NCI-H1417 treated with DMSO at 0.1 percent for 48 hours (cell line): Measurements from ENCODE around the gene CAMTA1.

Experiments
- DNase-seq: peaks from one replicate; lab custom pipeline; 2025; lab: John Stamatoyannopoulos, UW

Gene CAMTA1

DNA sequence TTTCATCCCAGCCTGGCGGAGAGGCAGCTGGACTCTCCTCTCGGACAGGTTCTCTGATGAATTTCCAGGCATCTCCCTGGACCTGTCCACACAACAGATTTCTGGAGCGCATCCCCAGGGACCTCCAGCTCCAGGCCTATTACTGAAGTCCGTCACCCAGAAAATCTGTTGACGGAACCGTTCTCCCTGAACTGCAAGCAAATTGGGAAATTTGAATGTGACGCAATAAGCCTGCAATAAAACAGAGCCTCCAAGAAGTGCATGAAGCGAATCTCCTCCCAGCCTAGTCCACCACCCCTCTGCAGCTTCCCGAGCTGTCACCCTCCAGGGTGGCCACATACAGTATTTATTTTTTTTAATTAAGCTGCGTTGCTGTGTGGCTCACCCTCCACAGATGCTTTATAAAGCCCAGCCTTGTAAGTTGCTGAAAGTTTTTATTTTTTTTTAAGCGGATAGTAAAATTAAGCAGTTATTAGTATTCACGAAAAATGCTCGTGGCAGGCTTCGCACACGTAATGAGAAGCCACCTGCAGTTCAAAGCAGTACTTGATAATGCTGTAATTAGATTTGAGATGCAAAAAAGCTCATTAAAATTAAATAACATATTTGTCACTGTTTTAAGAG lies 173.3 kb downstream of the CAMTA1 start:
- no peak for DNase-seq

DNA sequence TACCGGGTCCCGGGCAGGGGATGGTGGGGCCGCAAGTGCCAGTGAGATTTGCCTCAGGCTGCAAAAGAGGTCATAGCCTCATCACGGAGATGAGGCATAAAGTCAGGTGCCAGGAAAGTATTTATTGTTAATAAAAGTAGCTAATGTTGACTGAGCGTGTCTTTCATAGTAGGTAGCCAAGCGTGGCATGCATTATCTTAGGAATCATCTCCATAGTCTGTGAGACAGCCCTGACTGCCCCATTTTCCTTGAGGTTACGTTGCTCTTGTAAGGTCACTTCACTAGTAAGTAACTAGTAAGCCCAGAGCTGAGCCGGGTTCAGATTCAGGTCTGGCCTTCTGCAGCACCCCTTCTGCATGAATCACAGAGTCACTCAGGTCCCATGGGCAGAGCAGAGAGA lies 174.2 kb downstream of the CAMTA1 start:
- no peak for DNase-seq

DNA sequence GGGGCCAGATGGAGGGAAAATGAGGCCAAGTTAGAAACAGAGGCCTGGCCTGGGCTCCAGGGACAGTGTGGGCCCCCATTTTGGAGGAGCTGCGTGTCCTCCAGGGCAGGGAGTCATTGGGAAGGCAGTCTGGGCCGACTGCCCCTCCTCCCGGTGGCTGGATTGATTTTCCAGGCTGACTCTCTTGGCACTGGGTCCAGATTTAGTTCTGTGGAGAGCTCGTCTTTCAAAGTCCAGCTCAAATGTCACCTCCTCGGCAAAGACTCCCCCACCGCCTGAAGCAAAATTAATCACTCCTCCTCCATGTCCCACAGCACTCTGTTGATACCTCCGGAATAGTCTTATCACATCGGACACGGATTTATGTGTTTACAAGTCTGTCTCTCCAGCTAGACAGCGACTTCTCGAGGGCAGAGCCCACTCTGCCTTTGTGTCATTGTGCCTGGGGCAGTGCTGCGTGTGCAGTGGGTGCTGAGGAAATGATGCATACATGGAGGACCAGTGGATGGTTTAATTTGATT lies 175.1 kb downstream of the CAMTA1 start:
- DNase-seq = no peak

DNA sequence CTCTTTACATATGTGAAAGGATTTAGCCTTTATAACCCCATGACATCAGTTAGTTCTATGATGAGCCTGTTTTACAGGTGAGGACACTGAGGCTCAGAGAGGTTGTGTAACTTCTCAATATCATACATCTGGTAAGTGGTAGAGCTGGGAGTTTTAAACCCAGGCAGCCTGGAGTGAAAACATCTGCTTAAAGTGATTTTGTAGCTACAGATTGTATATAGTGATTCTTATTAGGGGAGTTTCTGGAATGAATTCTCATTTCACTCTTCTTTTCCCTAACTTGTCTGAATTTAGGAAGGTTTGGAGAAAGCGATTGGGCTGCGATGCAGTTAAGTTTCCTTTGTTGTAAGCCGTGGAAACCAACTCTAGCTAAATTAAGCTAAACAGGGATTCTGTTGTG lies 175.6 kb downstream of the CAMTA1 start:
- no peak for DNase-seq

DNA sequence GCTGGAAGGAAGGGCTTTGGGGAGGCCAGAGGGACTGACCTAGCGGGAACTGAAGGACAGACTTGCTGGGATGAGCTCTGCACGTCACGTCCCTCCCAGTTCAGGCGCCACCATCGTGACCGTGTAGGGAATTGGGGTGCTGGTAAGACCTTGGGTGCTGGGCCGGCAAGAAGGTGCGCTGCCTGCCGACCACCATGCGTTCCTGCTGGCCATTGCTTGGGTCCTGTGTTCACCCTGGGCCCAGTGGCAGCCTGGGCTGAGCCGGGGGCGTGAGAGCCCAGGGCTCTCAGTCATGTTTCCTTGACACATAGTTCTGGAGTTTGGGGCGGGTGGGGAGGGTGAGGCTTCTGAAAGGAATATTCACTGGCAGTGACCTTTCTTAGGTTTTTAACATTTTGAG lies 176.0 kb downstream of the CAMTA1 start:
- no peak for DNase-seq

DNA sequence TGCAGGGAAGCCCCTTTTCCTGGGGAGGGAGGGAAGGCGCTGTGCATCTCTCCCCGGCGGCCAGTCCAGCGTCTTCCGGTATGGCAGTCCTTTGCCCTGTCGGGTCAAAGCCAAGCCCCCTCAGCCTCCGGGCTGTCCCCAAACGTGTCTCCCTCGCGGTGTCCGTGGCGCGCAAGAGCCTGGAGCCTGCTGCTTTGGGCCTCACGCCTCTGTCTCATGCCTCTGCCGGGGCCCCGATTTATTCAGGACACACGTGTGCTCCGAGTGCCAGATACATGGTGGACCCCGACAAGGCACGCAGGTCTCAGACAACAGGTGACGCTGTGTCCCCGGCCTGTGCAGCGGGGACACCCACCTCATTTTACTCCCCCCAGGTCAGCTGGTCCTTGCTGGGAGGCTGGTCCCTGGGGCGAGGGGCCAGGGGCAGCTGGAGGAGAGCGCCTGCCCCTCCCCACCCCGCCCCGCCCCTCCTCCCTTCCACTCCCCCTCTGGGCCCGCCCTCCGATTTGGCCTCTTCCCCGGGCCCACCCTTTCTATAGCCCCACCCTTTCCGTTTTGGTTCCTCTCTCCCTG lies 176.7 kb downstream of the CAMTA1 start:
- no peak for DNase-seq

DNA sequence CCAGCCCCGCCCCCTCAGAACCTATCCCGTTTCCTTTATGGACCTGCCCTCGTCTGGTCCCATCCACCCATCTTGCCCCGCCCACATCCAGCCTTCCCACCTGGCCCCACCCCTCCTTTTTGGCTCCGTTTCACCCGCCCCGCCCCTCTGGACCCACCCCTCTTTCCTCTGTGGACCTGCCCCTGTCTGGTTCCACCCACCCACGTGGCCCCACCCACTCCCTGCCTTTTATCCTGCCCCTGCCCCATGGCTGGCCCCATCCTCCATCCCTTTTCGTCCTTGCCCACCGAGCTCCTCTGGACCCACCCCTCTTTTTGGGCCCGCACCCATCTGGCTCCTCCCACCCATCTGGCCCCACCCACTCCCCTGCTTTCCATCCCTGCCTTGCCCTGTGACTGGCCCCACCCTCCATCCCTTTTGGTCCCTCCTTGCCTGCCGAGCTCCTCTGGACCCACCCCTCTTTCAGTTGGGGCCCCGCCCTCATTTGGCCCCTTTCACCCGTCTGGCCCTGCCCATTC lies 177.3 kb downstream of the CAMTA1 start:
- peak; percentile 74 for DNase-seq

DNA sequence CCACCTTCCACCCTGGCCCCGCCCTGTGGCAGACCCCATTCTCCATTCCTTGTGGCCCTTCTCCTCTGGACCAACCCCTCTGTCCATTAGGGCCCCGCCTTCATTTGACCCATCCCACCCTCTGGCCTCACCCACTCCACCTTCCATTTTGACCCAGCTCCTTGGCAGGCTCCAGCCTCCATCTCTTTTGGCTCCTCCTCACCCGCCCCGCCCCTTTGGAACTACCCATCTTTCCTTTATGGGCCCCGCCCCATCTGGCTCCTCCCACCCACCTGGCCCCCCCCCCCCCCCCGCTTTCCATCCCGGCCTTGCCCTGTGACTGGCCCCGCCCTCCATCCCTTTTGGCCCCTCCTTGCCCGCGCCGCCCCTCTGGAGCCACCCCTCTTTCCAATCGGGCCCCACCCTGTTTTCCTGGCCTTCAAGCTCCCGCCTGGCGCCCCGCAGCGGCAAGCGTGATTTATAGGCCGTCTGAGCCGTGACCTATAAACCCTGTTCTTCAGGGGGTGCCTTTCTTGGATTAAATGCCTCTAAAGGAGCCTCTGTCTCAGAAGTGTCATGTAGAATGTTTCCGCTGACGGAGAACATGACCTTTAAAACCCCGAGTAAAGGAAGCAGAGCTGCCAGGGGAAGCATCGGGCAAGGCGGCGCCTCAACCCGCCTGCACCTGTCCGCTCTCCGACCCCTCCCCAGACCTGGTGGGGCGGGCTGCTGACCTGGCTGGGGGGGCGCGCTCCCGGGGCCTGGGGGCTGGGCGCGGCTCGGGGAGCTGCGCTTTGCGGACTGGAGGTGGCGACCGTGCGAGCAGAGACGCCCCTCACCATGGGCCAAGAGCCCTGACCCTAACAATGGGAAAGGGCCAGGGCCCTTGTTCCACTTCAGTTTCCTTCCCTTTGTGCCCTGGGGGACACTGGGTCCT lies 178.0 kb downstream of the CAMTA1 start:
- peak; percentile 74 for DNase-seq

DNA sequence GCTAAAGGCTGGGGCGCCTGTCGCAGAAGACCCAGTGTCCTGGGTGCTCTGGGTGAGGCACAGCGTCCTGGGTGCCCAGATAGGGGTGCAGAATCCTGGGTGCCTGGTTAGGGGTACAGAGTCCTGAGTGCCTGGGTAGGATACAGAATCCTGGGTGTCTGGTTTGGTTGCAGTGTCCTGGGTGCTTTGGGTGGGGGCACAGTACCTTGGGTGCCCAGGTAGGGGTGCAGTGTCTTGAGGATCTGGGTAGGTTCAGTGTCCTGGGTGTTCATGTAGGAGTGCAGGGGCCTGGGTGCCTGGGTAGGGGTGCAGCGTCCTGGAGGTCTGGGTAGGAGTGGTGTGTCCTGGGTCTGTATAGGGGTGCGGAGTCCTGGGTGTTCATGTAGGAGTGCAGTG lies 178.7 kb downstream of the CAMTA1 start:
- no peak for DNase-seq

DNA sequence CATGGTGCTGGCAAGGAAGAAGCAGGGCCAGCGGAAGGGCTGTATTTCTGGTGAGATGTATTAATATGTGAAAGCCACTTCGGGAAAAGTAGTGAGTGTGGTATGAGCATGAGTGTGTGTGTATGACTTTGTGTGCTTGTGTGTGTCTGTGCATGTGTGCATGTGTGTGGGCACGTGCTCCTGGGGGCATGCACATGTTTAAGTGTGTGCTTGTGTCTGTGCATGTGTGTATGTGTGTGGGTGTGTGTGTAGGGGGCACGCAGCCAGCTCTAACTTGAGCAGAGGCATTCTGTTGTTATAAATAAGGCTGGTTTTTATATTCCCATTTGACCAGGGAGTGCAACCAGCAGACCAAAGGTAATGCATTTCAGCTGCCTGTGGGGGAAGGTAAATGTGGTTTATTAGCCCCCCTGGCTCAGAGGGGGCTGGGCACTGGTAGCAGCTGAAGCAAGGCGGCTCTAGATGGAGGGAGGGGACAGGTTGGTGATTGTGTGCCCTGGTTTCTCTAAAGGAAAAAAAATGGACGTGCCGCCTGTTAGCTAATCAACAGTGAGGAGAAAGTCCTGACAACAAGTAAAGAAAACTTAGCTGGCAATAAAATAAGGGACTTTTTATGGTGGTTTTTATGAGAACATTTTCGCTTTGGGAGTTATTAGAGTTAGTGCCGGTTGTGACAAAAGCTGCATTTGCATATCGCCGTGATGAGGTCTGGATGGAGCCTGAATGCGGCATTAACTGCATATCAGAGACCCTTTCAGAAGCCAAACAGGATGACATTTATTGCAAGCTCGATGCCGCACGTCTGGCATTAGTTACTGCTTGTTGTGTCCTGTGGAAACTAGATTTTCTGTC lies 180.1 kb downstream of the CAMTA1 start:
- no peak for DNase-seq

DNA sequence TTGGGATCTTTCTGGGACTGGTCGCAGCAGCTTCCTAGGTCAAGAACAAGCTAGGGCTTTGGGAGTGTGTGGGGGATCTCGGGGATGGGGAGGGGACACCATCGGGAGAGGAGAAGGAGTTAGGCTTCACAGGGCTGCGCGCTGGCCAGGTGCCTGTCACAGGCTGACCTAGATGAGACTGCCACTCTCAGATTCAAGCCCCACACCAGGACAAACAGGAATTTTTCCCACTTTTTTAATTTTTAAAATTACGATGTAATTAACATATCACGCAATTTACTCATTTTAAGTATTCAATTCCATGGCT lies 180.6 kb downstream of the CAMTA1 start:
- DNase-seq = no peak

DNA sequence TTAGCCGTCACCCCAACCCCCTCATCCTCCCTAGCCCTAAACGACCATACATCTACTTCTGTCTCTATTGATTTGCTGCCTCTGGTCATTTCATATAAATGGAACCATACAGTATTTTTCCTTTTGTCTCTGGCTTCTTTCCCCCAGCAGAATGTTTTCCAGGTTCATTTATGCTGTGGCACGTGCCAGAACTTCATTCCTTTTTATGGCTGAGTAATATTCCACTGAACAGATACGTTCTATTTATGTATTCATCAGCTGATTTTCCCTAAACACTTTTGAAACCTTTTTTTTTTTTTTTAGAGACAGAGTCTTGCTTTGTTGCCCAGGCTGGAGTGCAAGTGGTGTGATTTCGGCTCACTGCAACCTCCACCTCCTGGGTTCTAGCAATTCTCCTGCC lies 181.1 kb downstream of the CAMTA1 start:
- DNase-seq = no peak

DNA sequence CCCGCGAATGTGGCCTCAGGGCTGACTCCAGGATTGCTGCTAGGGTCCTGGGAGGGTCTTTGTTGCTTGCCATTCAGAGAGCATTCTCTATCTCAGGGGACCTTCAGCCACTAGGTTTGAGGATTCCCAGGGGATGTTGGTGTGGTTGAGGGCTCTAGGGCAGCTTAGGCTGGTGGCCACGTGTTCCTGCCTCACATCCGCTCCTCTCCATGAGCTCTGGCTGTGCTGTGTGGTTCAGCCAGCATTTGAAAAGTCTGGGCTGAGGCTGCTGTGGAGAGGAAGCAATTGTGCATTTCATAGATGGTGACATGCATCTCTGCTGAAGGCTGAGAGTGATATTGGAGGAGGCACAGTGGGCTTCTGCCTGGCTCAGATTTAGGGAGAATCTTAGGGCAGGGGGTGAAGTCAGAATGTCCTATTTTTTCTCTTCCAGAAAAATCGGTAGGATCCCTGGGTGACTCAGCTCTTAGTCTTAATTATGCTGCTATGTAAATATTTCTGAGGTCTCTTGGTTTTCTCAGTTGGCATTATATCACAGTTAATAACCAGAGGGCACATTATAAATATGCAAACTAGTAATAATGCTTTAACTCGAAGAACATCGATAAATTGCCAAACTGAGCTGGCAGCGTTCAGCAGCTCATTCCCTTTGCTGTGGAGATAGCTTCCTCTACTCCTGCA lies 182.3 kb downstream of the CAMTA1 start:
- DNase-seq = no peak

DNA sequence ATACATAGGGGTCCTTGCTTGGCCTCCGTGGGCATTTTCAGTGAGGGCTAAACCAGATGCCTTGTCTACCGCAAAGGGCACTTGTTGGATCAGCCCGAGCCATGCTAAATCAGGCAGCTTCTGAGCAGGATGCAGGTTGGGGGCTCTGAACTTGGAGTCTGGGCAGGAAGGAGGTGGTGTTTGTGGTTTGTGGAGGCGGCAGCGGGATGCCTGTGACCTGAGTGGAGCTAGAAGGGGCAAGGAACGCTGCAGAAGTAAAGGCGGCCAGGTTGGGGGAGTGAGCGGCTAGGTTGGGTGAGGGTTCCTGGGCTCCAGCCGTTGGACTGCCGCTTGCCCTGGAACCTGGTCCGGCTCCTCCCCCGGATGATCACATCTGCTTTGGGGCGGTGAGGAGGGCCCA lies 183.9 kb downstream of the CAMTA1 start:
- DNase-seq = no peak

DNA sequence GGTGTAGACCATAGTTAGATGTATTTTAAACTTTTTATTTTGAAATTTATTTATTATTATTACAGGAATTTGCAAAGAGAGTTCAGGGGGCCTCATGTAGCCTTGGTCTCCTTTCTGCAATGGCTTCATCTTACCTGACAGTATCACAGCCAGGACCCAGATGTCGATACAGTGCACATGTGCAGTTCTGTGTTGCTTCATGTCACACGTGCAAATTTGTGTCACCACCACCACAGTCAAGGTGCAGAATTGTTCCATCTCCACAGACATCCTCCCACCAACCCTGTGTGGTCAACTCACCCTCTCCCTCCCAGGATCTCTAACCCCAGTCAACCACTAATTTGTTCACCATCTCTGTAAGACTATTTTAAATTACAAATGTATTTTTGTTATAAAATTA lies 184.5 kb downstream of the CAMTA1 start:
- DNase-seq = no peak

DNA sequence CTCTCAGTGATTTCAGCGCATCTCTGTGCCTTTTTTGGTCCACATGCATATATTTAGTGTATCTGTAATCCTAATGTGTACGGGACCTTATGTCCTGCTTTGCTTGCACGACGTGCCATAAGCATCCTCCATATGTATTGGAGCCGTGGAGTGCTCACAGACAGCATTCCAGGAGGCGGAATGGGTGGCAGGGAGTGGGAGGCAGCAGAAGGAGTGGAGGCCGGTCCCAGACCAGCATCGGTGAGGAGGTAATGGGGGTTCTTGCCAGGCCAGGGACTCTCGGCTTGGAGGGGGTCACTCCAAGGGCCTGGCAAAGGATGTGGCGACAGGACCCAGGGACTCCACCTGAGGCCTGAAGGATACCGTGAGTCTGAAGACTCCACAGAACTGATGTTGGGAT lies 185.0 kb downstream of the CAMTA1 start:
- DNase-seq = no peak

DNA sequence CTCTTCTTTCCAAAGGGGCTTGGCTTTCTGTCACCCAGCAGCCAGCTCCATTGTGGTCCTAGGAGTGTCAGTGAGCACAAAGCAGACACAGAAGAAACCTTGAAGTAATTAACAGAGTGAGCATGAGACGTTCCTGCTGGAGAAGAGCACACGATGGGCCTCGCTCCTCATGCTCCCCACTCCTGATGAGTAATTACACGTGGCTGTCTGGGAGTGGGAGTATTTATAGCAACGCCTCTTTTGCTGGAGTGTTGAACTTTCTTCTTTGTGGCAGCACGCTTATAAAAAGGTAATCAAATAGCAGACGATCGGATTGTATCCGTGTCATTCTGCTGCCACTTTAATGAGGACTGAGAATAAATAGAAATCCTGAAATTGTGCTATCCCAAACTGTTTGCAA lies 185.8 kb downstream of the CAMTA1 start:
- DNase-seq = no peak

DNA sequence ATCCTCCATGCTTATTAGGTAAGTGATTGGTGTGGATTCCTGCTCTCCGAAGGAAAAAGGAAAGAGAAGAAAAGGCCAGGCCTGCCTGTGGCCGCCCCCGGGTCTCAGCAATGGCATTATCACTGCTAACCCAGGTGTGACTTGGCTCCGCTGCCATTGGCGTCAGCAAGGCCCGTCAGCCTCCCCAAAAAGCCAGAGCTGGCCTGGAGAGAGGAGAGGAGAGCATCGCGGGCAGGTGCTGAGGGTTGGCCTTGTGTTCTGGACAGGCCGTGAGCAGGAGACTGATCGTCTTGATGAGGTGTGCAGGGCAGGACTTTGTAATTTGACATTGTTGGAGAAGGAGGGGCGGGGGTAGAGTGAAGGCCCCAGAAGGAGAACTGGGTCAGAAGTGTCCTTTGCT lies 186.4 kb downstream of the CAMTA1 start:
- DNase-seq = no peak

DNA sequence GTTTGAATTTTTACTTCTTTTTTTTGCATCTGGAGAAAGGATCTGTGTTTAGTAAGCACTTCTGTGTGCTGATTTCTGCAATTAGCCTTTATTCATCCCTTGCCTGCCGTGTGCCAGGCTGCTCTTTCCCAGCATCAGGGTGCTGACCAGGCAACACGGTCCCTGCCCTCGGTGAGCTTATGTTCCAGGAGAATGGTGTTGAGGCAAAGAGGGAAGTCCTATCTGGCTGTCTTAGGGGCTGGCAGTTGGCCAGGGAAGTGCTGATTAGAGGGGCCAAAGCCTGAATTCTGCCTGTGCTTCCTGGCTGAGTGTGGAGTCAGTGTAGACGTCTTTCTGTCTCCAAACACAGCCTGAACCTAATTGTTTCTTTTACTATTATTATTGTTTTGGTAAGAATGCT lies 187.1 kb downstream of the CAMTA1 start:
- no peak for DNase-seq

DNA sequence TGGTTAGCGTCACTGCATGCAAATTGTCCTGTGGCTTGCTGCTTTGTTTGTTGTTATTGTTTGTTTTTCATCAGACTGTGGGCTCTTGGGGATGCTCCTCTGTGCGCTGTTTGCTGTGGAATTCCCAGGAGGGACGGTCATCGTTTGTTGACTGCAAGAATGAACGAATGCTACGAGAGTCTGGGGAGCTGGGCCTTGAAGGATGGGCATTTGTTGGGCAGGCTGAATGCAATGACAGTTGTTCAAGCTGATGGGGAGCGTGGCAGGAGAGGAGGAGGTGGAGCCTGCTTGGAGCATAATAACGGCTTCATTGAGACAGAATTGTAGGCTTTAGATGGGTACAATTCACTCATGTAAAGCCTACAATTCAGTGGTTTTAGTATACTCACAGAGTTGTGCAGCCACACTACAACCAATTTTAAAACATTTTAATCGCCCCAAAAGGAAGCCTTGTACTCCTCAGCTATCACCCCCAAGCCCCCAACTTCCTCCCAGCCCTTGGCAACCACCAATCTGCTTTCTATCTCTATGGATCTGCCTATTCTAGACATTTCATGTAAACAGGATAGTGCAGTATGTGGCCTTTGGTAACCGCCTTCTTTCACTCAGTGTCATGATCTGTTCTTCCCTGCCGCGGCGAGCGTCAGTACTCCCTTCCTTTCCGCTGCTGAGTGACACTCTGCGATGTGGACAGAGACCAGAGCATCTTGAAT lies 190.2 kb downstream of the CAMTA1 start:
- no peak for DNase-seq

DNA sequence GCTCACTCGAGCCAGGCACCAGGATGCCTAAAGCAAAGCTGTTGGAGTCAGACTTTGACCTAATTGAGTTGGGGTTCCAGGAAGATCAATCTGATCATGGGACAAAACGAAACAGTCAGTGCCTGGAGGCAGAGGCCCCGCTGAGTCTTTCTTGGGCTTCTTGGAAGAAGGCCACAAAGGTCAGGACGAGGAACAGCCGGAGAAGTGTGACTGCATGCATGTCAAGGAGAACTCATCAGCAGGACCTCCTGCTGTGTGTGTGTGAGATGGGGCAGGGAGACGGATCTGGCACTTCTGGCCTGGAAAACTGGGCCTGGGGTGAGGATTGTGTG lies 190.8 kb downstream of the CAMTA1 start:
- DNase-seq = no peak
